GM18861 (cell line): Measurements from ENCODE around the gene AFTPH.

Source experiments
- ATAC-seq: cut with Tn5 transposase; IDR thresholded peaks from one replicate; pipeline ENCODE4 v1.9.1; 2021; ENCODE audit not compliant: unreplicated experiment

The AFTPH gene

DNA sequence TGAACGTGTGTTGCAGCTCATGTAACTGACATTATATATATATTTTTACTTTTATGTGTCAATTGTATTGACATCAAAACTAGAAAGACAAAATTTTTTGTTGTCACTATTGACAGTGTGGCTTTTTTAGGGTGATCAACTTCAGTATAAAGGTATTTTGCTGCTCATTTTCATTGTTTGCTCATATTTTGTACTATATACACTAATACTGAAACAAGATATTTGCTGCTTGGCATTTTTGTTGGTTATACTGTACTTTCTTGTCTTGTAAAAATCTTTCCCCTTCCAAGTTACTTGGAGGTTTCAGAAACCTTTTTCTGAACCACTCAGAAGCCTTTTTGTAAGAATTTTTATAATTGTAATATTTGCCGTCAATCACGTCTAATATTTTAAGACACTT, 16.5 kb downstream of the AFTPH start:
- ATAC-seq = no peak

DNA sequence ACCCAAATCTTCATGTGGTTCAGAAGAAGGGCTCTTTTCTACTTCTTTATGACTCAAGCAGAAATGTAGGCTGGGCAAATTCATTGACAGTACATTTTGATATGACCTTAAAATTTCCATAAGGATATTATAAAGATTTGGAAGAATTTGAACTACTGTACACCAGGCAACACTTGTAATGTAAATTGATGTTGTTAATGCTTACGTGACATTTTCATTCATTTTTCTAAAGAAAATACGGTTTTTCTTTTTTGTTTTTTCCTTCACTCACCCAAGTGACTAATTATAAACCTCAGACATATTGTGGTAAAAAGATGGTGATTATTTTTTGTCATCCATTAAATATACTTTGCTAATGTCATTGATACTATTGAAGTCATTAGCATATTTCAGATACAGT, 17.4 kb downstream of the AFTPH start:
- ATAC-seq = no peak

DNA sequence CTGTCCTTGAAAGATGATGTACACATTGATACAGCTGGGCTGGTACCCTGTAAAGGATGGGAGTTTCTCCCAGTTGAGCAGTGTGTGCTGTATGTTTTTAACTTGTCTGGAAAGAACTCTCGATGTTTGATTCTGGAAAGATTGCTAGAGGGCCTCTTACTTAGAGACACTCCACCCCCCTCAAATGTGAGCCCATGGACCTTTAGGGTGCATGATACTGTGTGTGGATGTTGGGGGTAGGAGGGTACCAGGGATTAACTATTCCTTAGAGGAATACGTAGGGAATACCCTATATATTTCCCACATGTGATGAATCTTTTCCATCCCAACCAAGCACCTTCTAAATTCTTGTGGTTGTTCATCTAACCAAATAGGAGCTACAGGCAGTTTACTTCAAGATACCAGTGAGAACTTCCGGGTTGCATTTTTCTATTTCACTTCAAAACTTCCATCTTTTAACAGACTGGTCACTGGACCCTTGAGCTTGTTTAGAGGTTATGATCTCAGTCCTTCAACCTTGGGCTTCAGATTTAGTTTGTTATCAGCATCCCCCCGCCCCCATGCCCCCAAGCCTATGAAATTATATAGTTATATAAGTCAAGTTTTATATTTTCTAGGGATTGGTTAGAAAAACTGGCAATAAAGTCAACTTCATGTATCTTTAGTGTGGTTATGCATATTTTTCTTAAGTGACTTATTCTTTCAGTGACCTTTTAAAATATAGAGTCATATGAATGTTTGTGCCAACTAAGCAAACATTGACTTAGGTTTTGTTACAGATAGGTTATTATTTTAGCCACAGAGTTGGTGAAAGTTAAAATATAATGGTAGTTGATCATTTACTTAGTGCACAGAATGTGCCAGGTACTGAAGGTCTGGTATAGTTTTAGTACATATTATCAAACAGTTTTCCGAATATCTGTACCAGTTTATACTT, 18.2 kb downstream of the AFTPH start:
- ATAC-seq = no peak

DNA sequence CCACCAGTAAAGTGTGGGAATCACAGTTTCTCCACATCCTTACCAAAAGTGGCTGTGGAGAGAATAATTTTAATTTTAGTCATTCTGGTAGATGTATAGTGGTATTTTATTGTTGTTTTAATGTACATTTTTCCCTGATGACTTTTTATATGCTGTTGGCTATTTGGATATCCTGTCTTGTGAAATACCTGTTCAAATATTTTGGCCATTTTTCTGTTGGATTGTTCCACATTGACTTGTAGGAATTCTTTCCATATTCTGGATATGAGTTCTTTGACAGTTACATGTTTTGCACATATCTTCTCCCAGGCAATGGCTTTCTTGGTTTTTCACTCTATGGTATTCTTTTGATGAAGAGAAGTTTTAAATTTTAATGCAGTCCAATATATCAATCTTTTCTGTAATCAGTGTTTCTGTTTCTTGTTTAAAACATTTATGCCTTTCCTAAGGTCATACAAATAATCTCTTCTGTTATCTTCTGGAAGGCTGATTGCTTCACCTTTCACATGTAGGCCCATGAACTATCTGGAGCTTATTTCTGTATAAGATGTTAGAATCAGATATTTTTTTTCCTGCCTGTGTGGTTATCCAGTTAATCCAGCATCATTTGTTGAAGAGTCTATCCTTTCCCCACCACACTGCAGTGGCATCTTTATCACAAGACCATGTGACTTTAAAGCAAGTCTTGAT, 19.0 kb downstream of the AFTPH start:
- no peak for ATAC-seq

DNA sequence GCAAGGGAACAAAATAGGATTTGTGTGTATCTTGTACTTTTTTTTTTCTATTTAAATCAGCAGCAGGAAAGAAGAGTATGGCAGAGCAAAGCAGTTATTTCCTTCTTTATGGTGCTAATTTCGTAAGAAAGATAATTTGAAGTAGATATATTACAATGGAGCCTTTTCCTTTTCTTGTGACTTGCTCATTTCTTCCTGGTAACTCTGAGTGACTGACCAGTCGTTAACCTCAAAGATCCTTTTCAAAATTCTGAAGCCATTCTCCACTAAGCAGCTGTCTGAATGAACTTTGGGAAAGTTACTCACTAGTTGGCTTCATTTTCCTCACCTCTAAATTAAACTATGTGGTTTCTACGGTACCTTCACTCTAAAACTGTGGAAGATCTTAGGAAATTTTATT, 24.6 kb downstream of the AFTPH start:
- ATAC-seq = no peak

DNA sequence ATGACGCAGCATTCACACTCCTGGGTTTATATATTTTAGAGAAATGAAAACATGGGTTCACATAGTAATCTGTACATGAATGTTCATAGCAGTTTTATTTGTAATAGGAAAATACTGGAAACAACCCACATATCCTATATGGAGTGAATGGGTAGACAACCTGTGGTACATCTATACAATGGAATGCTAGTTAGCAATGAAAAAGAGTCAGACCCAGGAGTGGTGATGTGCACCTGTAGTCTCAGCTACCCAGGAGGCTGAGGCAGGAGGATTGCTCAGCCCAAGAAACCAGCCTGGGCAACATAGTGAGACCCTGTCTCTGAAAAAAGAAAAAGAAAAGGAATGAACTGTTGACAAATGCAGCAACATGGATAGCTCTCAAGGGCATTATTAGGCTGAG, 25.9 kb downstream of the AFTPH start:
- no peak for ATAC-seq

DNA sequence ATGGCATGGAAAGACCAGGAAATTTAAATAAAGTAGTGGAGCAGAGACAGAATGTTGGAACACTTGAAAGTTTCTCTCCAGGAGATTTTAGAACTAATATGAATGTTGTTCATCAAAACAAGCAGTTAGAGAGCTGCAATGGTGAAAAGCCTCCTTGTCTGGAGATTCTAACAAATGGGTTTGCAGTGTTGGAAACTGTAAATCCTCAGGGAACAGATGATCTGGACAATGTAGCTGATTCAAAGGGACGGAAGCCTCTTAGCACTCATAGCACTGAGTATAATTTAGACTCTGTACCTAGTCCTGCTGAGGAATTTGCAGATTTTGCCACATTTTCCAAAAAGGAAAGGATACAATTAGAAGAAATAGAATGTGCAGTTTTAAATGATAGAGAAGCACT, 27.7 kb downstream of the AFTPH start:
- no peak for ATAC-seq

DNA sequence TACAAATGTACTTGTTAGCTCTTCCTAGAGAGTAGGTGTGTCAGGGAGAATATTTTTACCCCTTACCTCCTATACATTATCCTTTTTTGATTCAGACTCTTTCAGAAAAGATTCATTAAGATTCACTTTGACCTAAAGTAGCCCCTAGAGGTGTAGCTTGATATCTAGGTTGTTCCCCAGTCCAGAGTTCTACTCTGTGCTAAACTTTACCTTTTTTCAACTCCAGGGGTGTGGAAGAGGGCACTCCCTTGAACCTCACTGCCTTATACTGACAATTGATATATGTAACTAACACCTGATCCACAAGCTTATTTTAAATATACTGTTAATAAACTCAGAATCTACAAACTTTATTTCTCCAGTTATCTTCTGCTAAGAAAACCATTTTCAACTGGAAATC, 30.0 kb downstream of the AFTPH start:
- no peak for ATAC-seq

DNA sequence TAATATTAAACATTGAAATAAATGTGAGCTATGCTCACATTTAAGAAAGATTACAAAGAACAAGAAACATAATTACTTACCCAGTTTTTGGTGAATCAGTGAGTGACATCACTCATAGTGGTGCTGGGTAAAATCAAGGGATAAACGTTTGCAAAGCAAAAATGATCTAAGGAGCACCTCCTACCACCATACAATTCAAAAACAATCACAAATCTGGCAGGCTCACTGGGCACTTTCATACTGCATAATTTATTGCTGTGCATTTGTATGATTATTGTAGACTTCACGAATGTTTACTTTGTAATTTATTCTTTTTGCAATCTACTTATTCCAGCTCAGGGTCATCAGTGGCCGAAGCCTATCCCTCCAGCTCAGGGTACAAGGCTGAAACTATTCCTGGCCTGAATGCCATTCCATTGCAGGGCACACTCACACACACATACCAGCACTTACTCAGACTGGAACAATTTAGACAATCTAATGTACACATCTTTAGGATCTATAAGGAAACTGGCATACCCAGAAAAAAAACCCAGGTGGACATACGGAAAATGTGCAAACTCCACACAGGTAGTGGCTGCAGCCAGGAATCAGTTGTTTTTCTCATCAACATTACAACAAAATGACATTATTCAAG, 34.4 kb downstream of the AFTPH start:
- ATAC-seq = no peak

DNA sequence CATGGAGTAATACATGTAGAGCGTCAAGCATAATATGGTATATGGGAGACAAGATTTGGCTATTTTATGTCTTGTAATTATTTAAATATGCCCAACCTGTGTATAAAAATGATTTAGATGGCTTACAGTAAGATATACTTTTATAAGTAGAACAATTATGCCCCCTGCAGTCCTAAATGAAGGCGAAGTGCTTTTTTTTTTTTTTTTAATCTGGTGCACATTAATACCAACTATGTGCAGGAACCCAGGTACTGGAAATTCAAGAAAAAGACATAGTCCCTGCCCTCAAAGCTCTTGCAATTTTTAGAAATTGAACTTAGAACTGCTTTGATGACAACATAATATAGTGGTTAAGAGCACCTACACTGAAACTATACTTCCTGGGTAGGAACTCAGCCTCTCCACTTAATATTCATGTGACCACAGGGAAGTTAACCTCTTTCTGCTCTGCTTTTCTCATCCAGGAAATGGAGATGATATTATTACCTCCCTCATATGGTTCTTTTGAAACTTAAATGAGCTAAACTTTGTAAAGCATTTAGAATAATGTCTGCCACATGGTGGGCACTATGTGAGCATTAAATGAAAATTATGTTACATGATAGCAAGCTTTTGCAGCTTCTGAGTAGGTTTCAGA, 38.1 kb downstream of the AFTPH start:
- ATAC-seq = no peak

DNA sequence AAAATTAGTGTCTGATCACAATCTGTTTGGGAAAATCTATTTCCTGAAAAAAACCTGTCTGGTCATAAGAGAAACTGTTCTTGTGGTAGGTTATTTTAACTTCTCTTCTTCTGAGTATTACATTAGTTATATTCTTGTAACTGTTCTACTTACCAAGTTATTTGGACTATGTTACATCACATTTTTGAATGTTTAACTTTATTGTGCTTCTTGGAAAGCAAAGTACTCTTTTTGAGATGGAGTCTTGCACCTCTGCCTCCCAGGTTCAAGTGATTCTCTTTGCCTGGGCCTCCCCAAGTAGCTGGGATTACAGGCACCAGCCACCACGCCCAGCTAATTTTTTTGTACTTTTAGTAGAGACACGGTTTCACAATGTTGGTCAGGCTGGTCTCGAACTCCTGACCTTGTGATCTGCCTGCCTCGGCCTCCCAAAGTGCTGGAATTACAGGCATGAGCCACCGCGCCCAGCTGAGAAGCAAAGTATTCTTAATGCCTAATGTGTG, 39.4 kb downstream of the AFTPH start:
- ATAC-seq = no peak

DNA sequence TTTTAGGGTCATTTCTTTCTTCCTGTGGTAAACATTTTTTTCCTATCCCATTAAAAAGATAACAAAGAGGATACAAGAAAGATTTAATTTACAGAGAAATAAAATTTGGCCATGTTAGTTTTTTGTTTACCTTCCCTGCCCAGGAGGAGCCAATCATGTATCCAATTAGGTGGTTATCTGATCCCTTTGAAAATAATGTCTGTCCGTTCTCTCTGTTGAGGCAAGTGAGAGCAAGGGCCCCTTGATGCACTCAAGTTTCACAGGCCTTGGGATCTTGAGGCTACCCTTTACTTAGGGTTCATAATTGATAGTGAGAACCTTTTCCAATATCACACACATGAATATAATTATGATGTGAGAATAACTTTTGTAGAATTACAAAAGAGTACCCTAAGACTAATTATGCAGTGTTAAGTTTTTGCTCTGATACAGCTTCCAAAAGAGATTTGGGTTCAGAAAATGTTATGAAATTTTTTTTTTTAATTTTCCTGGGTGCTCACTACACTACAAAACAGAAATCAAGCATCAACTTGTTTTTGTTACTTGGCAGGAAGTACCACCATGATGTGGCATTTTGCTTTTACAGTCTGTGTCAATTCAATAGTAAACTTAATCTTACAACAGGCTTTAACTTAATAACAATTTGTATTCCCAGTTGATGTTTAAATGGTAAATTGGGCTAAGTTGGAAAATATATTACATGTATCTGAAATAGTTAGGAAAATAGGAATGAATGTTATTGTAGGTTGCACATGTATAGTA, 42.0 kb downstream of the AFTPH start:
- ATAC-seq = no peak

DNA sequence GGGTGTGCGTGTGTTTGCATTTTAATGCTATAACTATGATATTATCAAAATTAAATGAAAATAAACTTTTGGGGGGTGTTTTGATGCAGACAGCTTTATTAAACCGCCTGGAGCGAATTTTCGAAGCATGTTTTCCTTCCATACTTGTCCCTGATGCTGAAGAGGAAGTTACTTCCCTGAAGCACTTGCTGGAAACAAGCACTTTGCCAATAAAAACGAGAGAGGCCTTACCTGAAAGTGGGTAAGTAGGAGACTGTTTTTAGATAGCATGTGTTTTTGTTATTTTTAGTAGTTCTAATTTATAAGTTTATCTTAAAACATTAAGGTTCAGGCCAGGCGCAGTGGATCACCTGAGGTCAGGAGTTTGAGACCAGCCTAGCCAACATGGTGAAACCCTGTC, 43.3 kb downstream of the AFTPH start:
- ATAC-seq = no peak

DNA sequence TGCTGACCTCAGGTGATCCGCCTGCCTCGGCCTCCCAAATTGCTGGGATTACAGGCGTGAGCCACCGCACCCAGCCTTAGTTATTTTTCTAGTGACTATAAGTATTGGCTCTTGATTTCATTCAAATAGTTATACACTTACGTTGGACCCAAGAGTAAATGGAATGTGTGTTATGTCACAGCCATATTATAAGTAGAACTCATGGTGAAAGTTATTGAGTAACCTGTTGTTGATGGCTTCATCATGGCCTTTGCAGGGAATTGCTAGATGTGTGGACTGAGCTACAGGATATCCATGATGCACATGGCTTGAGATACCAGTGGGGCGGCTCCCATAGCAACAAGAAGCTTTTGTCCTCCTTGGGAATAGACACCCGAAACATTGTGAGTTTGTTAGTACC, 44.7 kb downstream of the AFTPH start:
- no peak for ATAC-seq

DNA sequence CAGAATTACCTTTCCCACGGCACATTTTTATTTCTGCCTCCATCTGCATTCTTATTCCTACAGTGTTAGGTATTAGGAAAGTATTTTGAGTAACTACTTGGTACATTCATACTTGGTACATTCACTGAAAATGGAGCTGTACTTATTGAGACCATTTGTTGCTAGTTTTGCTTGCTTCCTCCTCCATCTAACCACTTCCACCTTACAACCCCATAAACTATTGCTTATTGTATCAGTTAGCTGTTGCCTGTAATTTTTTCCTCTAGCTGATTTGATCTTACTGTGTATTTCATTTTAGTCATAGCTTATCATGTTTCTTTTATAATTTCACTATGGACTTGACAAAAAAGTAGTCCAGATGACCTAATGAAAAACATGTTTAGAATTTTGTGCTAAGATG, 50.7 kb downstream of the AFTPH start:
- no peak for ATAC-seq

DNA sequence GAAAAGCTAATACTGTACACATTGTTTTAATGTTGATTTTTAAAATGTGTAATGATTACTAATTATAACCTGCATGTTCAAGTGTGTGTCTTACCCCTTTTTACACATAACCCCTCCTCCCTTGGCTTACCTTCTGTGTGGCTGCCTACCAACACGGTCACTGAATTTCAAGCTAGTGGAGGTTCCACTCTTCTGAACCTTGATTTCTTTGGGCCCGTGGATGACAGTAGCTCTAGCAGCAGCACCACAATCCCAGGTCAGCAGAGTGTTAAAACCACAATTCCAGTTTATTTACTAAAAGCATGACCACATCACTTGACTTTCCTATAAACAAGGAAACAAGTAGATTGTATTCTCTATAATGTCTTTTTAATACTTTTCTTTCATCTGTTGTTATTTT, 56.9 kb downstream of the AFTPH start:
- ATAC-seq = no peak

DNA sequence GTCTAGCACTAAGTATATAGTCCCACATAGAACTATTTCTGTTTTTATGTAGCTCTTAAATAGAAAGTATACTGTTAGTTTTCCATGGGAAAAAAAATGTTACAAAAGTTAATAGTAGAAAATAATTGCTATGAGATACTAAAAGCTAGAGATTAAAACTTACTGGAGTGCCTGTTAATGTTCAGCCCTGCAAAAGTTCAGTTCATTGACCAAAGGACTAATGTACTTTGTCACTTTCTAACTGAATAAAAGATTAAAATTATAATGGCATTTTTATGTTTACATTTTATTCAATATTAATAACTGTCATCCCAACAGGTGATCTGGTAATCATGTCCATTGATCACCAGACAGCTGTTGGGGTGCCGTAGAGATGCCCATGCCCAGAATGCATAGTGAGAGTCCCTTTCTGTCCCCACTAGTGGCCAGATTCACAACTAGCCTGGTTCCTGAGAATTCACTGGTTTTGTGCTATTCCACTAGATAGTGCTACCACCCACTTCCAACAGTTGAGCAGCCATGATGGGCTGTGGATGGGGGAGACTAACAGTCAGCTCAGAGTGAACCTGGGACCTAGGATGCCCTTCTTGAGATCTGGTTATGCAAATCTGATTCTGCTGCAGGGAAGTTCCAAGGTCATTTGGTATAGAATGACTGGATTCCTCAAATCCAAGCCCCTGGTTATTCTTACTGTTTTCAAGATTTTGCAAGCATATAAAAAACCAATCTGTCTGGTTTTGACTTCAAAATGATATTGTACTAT, 57.8 kb downstream of the AFTPH start:
- ATAC-seq = no peak

DNA sequence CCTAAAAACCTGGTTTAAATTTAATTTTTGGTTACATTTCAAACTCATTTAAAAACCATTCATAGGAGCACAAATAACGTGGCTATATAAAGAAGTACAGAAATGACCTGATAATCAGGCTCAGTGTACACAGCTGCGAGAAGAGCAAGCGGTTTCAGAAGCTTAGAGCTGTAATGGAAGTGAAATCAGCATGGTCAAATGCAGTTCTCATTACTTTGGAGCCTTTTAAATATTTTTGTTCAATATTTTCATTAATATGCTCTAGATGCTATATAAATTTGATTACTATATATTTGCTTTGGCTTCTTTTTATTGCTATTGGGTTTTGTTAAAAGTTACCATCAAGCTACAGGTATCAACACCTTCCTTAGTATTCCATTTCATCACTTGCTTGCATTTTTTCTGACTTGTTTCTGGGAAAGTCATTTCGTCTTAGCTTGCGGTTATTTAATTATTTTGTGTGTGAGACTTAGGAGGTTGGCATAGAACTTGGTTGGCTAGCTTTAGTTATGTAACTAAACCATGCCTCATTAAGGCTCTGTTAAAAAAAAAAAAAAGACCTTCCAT, 58.7 kb downstream of the AFTPH start:
- ATAC-seq = peak; percentile 73

DNA sequence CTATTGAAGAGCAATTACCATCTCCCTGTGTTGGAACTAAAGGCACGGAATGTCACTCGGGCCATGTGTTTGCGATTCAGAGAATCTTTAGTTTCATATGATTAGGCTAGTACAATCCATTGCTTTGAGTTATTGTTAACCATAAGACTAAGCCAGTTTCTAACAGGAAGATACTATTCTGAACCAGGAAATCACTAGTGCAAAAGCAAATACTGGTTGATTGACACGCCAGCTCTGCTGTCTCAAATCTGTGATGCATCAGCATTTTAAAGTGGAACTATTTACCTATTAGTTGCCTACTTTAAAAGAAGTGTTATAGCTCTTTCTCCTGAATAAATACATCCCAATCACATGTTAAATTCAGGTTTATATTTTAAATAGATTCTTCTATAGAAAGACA, 61.9 kb downstream of the AFTPH start:
- no peak for ATAC-seq
